ENCODE measurements around the gene ATP4B.

Gene ATP4B

GRCh38 chr13:113610266-113610665 lies 47.7 kb downstream of the ATP4B start:
- Histone ChIP-seq H3K4me3 (no peak overlapping the region), H3K9ac (no peak overlapping the region), H3K27me3 (no peaks in the 10 kb centered on the region), H3K36me3 (peaks cover 100% of the 10 kb centered on the region), H3K4me2 (no peak overlapping the region), H3K9me3 (no peaks in the 10 kb centered on the region), H4K20me1 (peaks cover 100% of the 10 kb centered on the region), H3K4me1 (peaks cover 47% of the 10 kb centered on the region), H3K27ac (no peak overlapping the region)
- TF ChIP-seq Cebpa-rat (IDR thresholded peaks at IDR 0.05), result no peak

GRCh38 chr13:113609616-113610015 lies 48.4 kb downstream of the ATP4B start:
- Histone ChIP-seq H3K4me3 (no peak overlapping the region), H3K36me3 (peaks cover 100% of the 10 kb centered on the region), H3K27me3 (no peaks in the 10 kb centered on the region), H3K4me2 (peak overlapping the region; percentile 82), H3K9ac (no peak overlapping the region), H3K4me1 (peaks cover 53% of the 10 kb centered on the region), H3K9me3 (no peaks in the 10 kb centered on the region), H3K27ac (peak overlapping the region; percentile 16; the same call in 1 of the 2 replicates), H4K20me1 (peaks cover 100% of the 10 kb centered on the region)
- no peak for TF ChIP-seq Cebpa-rat (IDR thresholded peaks at IDR 0.05)

GRCh38 chr13:113608967-113609533 lies 48.9 kb downstream of the ATP4B start:
- peaks cover 59% of the 10 kb centered on the region for H3K4me1 ChIP-seq
- no peaks in the 10 kb centered on the region for H3K27me3 ChIP-seq
- H3K36me3 ChIP-seq, result peaks cover 100% of the 10 kb centered on the region
- H3K9ac ChIP-seq, result no peak overlapping the region
- no peak overlapping the region for H3K4me3 ChIP-seq
- no peak overlapping the region; the same call in 1 of the 2 replicates for H3K27ac ChIP-seq
- peak overlapping the region; percentile 82 for H3K4me2 ChIP-seq
- TF ChIP-seq Cebpa-rat (IDR thresholded peaks at IDR 0.05), result peak; percentile 27; the same call in 1 of the 2 replicates
- no peaks in the 10 kb centered on the region for H3K9me3 ChIP-seq
- peaks cover 100% of the 10 kb centered on the region for H4K20me1 ChIP-seq

GRCh38 chr13:113607889-113608635 lies 49.9 kb downstream of the ATP4B start:
- H3K27me3 ChIP-seq, result no peaks in the 10 kb centered on the region
- H3K36me3 ChIP-seq, result peaks cover 98% of the 10 kb centered on the region
- peak overlapping the region; percentile 82 for H3K4me2 ChIP-seq
- no peak for TF ChIP-seq Cebpa-rat (IDR thresholded peaks at IDR 0.05)
- H4K20me1 ChIP-seq, result peaks cover 100% of the 10 kb centered on the region
- H3K4me1 ChIP-seq, result peaks cover 68% of the 10 kb centered on the region
- 0 out of 2 replicates have a peak overlapping the region, but pooled peaks have one; percentile 28 for H3K4me3 ChIP-seq
- peak overlapping the region; percentile 57; the same call in 1 of the 2 replicates for H3K9ac ChIP-seq
- H3K27ac ChIP-seq, result peak overlapping the region; percentile 59
- no peaks in the 10 kb centered on the region for H3K9me3 ChIP-seq

- Histone ChIP-seq H3K4me3 (peak overlapping the region; percentile 28; the same call in 1 of the 2 replicates), H3K27me3 (no peaks in the 10 kb centered on the region), H3K9ac (peak overlapping the region; percentile 57; the same call in 1 of the 2 replicates), H3K27ac (peak overlapping the region; percentile 59), H3K9me3 (no peaks in the 10 kb centered on the region), H3K4me2 (peak overlapping the region; percentile 82), H3K36me3 (peaks cover 98% of the 10 kb centered on the region), H4K20me1 (peaks cover 100% of the 10 kb centered on the region), H3K4me1 (peaks cover 76% of the 10 kb centered on the region)
- no peak for TF ChIP-seq Cebpa-rat (IDR thresholded peaks at IDR 0.05)
Measured at GRCh38 chr13:113607056-113607888, 50.7 kb downstream of the ATP4B start.

GRCh38 chr13:113605866-113606438 lies 52.0 kb downstream of the ATP4B start:
- Histone ChIP-seq H3K9ac (0 out of 2 replicates have a peak overlapping the region, but pooled peaks have one; percentile 16), H4K20me1 (peaks cover 100% of the 10 kb centered on the region), H3K9me3 (no peaks in the 10 kb centered on the region), H3K36me3 (peaks cover 98% of the 10 kb centered on the region), H3K4me1 (peaks cover 79% of the 10 kb centered on the region), H3K4me3 (no peak overlapping the region), H3K27ac (no peak overlapping the region), H3K4me2 (peak overlapping the region; percentile 82), H3K27me3 (no peaks in the 10 kb centered on the region)
- TF ChIP-seq Cebpa-rat (IDR thresholded peaks at IDR 0.05), result no peak

- no peak overlapping the region for H3K4me3 ChIP-seq
- no peak overlapping the region for H3K9ac ChIP-seq
- H3K4me1 ChIP-seq, result peaks cover 79% of the 10 kb centered on the region
- peaks cover 100% of the 10 kb centered on the region for H4K20me1 ChIP-seq
- no peak for TF ChIP-seq Cebpa-rat (IDR thresholded peaks at IDR 0.05)
- peaks cover 98% of the 10 kb centered on the region for H3K36me3 ChIP-seq
- no peaks in the 10 kb centered on the region for H3K27me3 ChIP-seq
- H3K4me2 ChIP-seq, result 0 out of 2 replicates have a peak overlapping the region, but pooled peaks have one; percentile 82
- H3K27ac ChIP-seq, result no peak overlapping the region
- peaks cover 4% of the 10 kb centered on the region for H3K9me3 ChIP-seq
Measured at GRCh38 chr13:113605461-113605860, 52.5 kb downstream of the ATP4B start.

- Histone ChIP-seq H3K36me3 (peaks cover 98% of the 10 kb centered on the region), H3K9ac (no peak overlapping the region), H4K20me1 (peaks cover 100% of the 10 kb centered on the region), H3K27ac (no peak overlapping the region), H3K27me3 (no peaks in the 10 kb centered on the region), H3K9me3 (peaks cover 16% of the 10 kb centered on the region), H3K4me2 (0 out of 2 replicates have a peak overlapping the region, but pooled peaks have one; percentile 7), H3K4me1 (peaks cover 71% of the 10 kb centered on the region), H3K4me3 (no peak overlapping the region)
- no peak for TF ChIP-seq Cebpa-rat (IDR thresholded peaks at IDR 0.05)
Measured at GRCh38 chr13:113604186-113604585, 53.8 kb downstream of the ATP4B start.

- H4K20me1 ChIP-seq, result peaks cover 100% of the 10 kb centered on the region
- peaks cover 61% of the 10 kb centered on the region for H3K4me1 ChIP-seq
Measured at GRCh38 chr13:113603116-113603710, 54.8 kb downstream of the ATP4B start.

More at GRCh38 chr13:113603116-113603710, 54.8 kb downstream of the ATP4B start:
- H3K4me3 ChIP-seq, result no peak overlapping the region
- H3K27ac ChIP-seq, result no peak overlapping the region
- H3K36me3 ChIP-seq, result peaks cover 98% of the 10 kb centered on the region
- no peak overlapping the region for H3K9ac ChIP-seq
- no peaks in the 10 kb centered on the region for H3K27me3 ChIP-seq
- no peak overlapping the region; the same call in 1 of the 2 replicates for H3K4me2 ChIP-seq
- H3K9me3 ChIP-seq, result peaks cover 26% of the 10 kb centered on the region
- no peak for TF ChIP-seq Cebpa-rat (IDR thresholded peaks at IDR 0.05)

Data from BLaER1 (cell line).